ENCODE results near the gene MGAT5. TPM values are rescaled to one million over a fixed set of nuclear protein-coding genes. Genes with fewer than 3 reads are reported as not detected.
A peak's percentile ranks its signal among the peaks of the same experiment; 100 is the strongest.

The MGAT5 gene
- polyA plus RNA-seq, 3 donors: 51.2 to 54.0 (median 53.7) TPM

GRCh38 chr2:134252092-134252750 is 1.7 kb upstream of the MGAT5 start:
- DNase-seq (ENCODE audit: low read depth in 3 of 3, low spot score in 2 of 3): no peak

GRCh38 chr2:134253117-134253704 is 661 bp upstream of the MGAT5 start:
- DNase-seq (ENCODE audit: low read depth in 3 of 3, low spot score in 2 of 3): no peak

GRCh38 chr2:134254824-134255223 is 952 bp downstream of the MGAT5 start:
- no peak for DNase-seq (ENCODE audit: low read depth in 3 of 3, low spot score in 2 of 3)

- DNase-seq (ENCODE audit: low read depth in 3 of 3, low spot score in 2 of 3): no peak
Measured at GRCh38 chr2:134256956-134257355, 3.1 kb downstream of the MGAT5 start.

GRCh38 chr2:134257509-134257908 is 3.6 kb downstream of the MGAT5 start:
- no peak for DNase-seq (ENCODE audit: low read depth in 3 of 3, low spot score in 2 of 3)

GRCh38 chr2:134257965-134258683 is 4.3 kb downstream of the MGAT5 start:
- DNase-seq (ENCODE audit: low read depth in 3 of 3, low spot score in 2 of 3): no peak

GRCh38 chr2:134258684-134259388 is 5.0 kb downstream of the MGAT5 start:
- no peak for DNase-seq (ENCODE audit: low read depth in 3 of 3, low spot score in 2 of 3)

GRCh38 chr2:134259571-134259970 is 5.7 kb downstream of the MGAT5 start:
- DNase-seq (ENCODE audit: low read depth in 3 of 3, low spot score in 2 of 3): no peak

- DNase-seq (ENCODE audit: low read depth in 3 of 3, low spot score in 2 of 3): no peak
Measured at GRCh38 chr2:134259994-134260393, 6.1 kb downstream of the MGAT5 start.

- DNase-seq (ENCODE audit: low read depth in 3 of 3, low spot score in 2 of 3): no peak
Measured at GRCh38 chr2:134260713-134261112, 6.8 kb downstream of the MGAT5 start.

GRCh38 chr2:134261398-134262131 is 7.7 kb downstream of the MGAT5 start:
- DNase-seq (ENCODE audit: low read depth in 3 of 3, low spot score in 2 of 3): no peak

GRCh38 chr2:134262684-134263083 is 8.8 kb downstream of the MGAT5 start:
- DNase-seq (ENCODE audit: low read depth in 3 of 3, low spot score in 2 of 3): no peak

GRCh38 chr2:134268265-134268664 is 14.4 kb downstream of the MGAT5 start:
- DNase-seq (ENCODE audit: low read depth in 3 of 3, low spot score in 2 of 3): no peak

GRCh38 chr2:134269230-134269629 is 15.4 kb downstream of the MGAT5 start:
- DNase-seq (ENCODE audit: low read depth in 3 of 3, low spot score in 2 of 3): no peak

- DNase-seq (ENCODE audit: low read depth in 3 of 3, low spot score in 2 of 3): no peak
Measured at GRCh38 chr2:134269972-134270735, 16.3 kb downstream of the MGAT5 start.

GRCh38 chr2:134271758-134272157 is 17.9 kb downstream of the MGAT5 start:
- DNase-seq (ENCODE audit: low read depth in 3 of 3, low spot score in 2 of 3): no peak

GRCh38 chr2:134272806-134273205 is 18.9 kb downstream of the MGAT5 start:
- DNase-seq (ENCODE audit: low read depth in 3 of 3, low spot score in 2 of 3): no peak

- peak in 1 of 3 donors; percentile 36 for DNase-seq (ENCODE audit: low read depth in 3 of 3, low spot score in 2 of 3)
Measured at GRCh38 chr2:134273256-134273983, 19.5 kb downstream of the MGAT5 start.

- DNase-seq (ENCODE audit: low read depth in 3 of 3, low spot score in 2 of 3): no peak
Measured at GRCh38 chr2:134274121-134274520, 20.2 kb downstream of the MGAT5 start.
